CD14-positive monocyte (primary cell): ENCODE results near the gene MIDN. TPM values are rescaled to one million over a fixed set of nuclear protein-coding genes. Genes with fewer than 3 reads are reported as not detected.
A peak's percentile ranks its signal among the peaks of the same experiment; 100 is the strongest.

Experiments used
- DNase-seq, 3 donors: peaks; one replicate each; pipeline ENCODE4 v3.0.0-alpha.2; 2011 to 2022
- H2AFZ ChIP-seq: 2 replicates; pipeline ENCODE4 v1.6.0; 2012; ENCODE audit warnings: mild to moderate bottlenecking, low read depth, low read length, inconsistent platforms; ENCODE audit not compliant: insufficient read depth, poor library complexity, severe bottlenecking
- H3K27ac ChIP-seq, 2 donors: 1 replicate in 1 of 2; 2 replicates in 1 of 2; pipeline ENCODE4 v1.5.1; 2012 to 2013; ENCODE audit warnings: low read length in 2 of 2, control low read depth in 1 of 2, inconsistent platforms in 1 of 2, low read depth in 1 of 2, mild to moderate bottlenecking in 1 of 2
- H3K27me3 ChIP-seq, 2 donors: one replicate each; pipeline versions ENCODE4 v1.6.0 to v1.6.1; 2011 to 2013; ENCODE audit warnings: low read length in 2 of 2; ENCODE audit not compliant: control insufficient read depth in 2 of 2, insufficient read depth in 2 of 2
- H3K36me3 ChIP-seq, 2 donors: replicated peaks in 1 of 2; 1 replicate in 1 of 2; 2 replicates in 1 of 2; pipeline versions ENCODE4 v1.5.1 to v1.6.1; 2012 to 2013; ENCODE audit warnings: low read length in 2 of 2, control low read depth in 1 of 2, inconsistent platforms in 1 of 2, mild to moderate bottlenecking in 1 of 2; ENCODE audit not compliant: insufficient read depth in 2 of 2, control insufficient read depth in 1 of 2
- H3K4me1 ChIP-seq, 2 donors: 1 replicate in 1 of 2; 2 replicates in 1 of 2; pipeline versions ENCODE4 v1.5.1 to v1.6.1; 2012 to 2013; ENCODE audit warnings: low read length in 2 of 2, control low read depth in 1 of 2, inconsistent platforms in 1 of 2, mild to moderate bottlenecking in 1 of 2, moderate library complexity in 1 of 2; ENCODE audit not compliant: insufficient read depth in 2 of 2, control insufficient read depth in 1 of 2
- H3K4me2 ChIP-seq: replicated peaks from 2 replicates; pipeline ENCODE3; 2012; ENCODE audit warnings: low read length, moderate library complexity, mild to moderate bottlenecking; ENCODE audit not compliant: poor library complexity, severe bottlenecking; ENCODE audit errors: extremely low read depth
- H3K4me3 ChIP-seq, 3 experiments: fragments of 200-600 bp in 1 of 3; sonication (generic) in 1 of 3; replicated peaks in 1 of 3; 1 replicate in 2 of 3; 2 replicates in 1 of 3; pipeline ENCODE4 v1.5.1; 2011 to 2013; ENCODE audit warnings: low read length in 3 of 3, mild to moderate bottlenecking in 3 of 3, control low read depth in 2 of 3, low read depth in 2 of 3, inconsistent platforms in 1 of 3, moderate library complexity in 1 of 3
- H3K79me2 ChIP-seq: 2 replicates; pipeline ENCODE4 v1.6.0; 2012; ENCODE audit warnings: mild to moderate bottlenecking, control low read depth, inconsistent platforms, low read length, moderate library complexity; ENCODE audit not compliant: insufficient read depth
- H3K9ac ChIP-seq: 2 replicates; pipeline ENCODE4 v1.6.0; 2017; ENCODE audit warnings: low read length, mild to moderate bottlenecking; ENCODE audit not compliant: insufficient read depth, poor library complexity, severe bottlenecking
- H3K9me3 ChIP-seq, 2 donors: replicated peaks in 1 of 2; 1 replicate in 1 of 2; 2 replicates in 1 of 2; pipeline versions ENCODE4 v1.5.1 to v1.6.1; 2012 to 2013; ENCODE audit warnings: low read length in 2 of 2, control low read depth in 1 of 2; ENCODE audit not compliant: control insufficient read depth in 1 of 2, insufficient read depth in 1 of 2
- H4K20me1 ChIP-seq: 2 replicates; pipeline ENCODE4 v1.6.0; 2012; ENCODE audit warnings: mild to moderate bottlenecking, low read length, control low read depth, moderate library complexity; ENCODE audit not compliant: insufficient read depth
- H3K27ac Mint-ChIP-seq, 7 donors: one replicate each; pipeline ENCODE4 v1.8.0; 2020; ENCODE audit warnings: mild to moderate bottlenecking in 7 of 7, mixed read lengths in 7 of 7, moderate library complexity in 6 of 7, inconsistent platforms in 2 of 7
- H3K27me3 Mint-ChIP-seq, 3 donors: one replicate each; pipeline ENCODE4 v1.8.0; 2021 to 2022; ENCODE audit warnings: low read depth in 3 of 3, mild to moderate bottlenecking in 3 of 3, mixed read lengths in 3 of 3, moderate library complexity in 3 of 3, inconsistent platforms in 1 of 3
- H3K36me3 Mint-ChIP-seq, 2 donors: one replicate each; pipeline ENCODE4 v1.8.0; 2020; ENCODE audit warnings: mixed read lengths in 2 of 2, inconsistent platforms in 1 of 2, mild to moderate bottlenecking in 1 of 2
- H3K4me1 Mint-ChIP-seq: one replicate; pipeline ENCODE4 v1.8.0; 2020; ENCODE audit warnings: mild to moderate bottlenecking, mixed read lengths
- H3K4me3 Mint-ChIP-seq, 2 donors: one replicate each; pipeline ENCODE4 v1.8.0; 2020; ENCODE audit warnings: mild to moderate bottlenecking in 2 of 2, mixed read lengths in 2 of 2, moderate library complexity in 1 of 2
- H3K9me3 Mint-ChIP-seq, 7 donors: one replicate each; pipeline ENCODE4 v1.8.0; 2020 to 2022; ENCODE audit warnings: mixed read lengths in 7 of 7, mild to moderate bottlenecking in 6 of 7, moderate library complexity in 6 of 7, inconsistent platforms in 2 of 7
- WGBS: methylation state at CpG from one replicate; pipeline ENCODE4 v1.1.5; 2013; ENCODE audit warnings: missing lambda C conversion rate; ENCODE audit not compliant: insufficient coverage; 5-methylcytosine and 5-hydroxymethylcytosine counted together
- intact Hi-C, 2 donors: fragments of 100-400 bp; cut with micrococcal nuclease; formaldehyde crosslinking; loops; one replicate each; pipeline versions ENCODE4 v1.15.0 to v1.15.1; 2023
- polyA plus RNA-seq, 3 donors: library from polyadenylated mRNA; depleted of rRNA in 1 of 3; unstranded in 2 of 3; stranded (reverse) in 1 of 3; fragments of 300-500 nt in 2 of 3; fragments of >200 nt in 1 of 3; fragmentation: Illumina TruSeq in 2 of 3; gene quantifications; 1 replicate in 2 of 3; 2 replicates in 1 of 3; pipeline ENCODE4 v1.2.3, GENCODE V29; 2012 to 2021
- TF ChIP-seq, protein P1 (sequence below): fragments of 200-600 bp; IDR thresholded peaks from one replicate; pipeline ENCODE4 v1.8.0; 2022; ENCODE audit warnings: antibody characterized with exemption, mild to moderate bottlenecking

MIDN gene
- polyA plus RNA-seq, 3 donors = 5.6 to 301 (median 11.0) TPM

DNA sequence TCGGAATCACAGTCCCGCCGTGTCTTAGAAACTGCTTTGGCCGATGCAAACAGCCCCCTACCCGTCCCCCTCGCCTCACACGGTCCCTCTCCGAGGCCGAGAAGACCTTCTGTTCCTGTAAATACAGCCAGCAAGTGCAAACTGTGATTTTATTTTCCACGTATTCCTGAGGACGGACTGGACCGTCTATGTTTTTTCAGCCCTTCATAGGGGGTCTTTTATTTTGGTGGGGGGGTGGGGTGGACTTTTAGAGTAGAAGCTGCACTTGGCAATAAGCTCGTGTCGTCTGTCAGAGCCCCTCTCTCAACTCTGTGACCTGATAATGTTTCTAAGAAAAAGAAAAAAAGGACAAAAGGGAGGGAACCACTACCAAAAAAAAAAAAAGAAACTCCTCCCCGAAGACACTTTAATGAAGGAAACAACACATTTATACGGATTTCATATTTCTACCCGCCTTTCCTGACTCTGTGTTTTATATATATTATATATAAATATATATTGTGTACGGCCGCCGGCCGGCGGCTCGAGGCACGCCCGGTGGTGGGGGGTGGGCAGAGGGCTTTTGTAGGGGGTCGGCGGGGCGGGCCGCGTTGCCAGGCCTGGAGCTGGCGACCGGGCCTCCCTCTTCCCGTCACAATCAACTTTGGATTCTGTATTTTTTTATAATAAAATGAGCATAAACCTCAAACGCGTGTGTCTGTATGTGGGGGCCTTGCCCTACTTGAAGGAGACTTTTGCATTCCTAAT lies 52.5 kb downstream of the MIDN start:
- Histone ChIP-seq H4K20me1 (no peaks in the 10 kb centered on the region), H3K27ac (no peak overlapping the region), H3K4me2 (no peak overlapping the region), H3K9ac (no peak overlapping the region), H2AFZ (no peak overlapping the region), H3K4me1 (no peaks in the 10 kb centered on the region), H3K9me3 (no peaks in the 10 kb centered on the region), H3K4me3 (no peak overlapping the region), H3K36me3 (no peaks in the 10 kb centered on the region), H3K27me3 (no peaks in the 10 kb centered on the region), H3K79me2 (no peaks in the 10 kb centered on the region)
- DNase-seq = no peak
- no peaks in the 10 kb centered on the region for H3K36me3 Mint-ChIP-seq
- no peak overlapping the region for H3K27ac Mint-ChIP-seq
- H3K4me1 Mint-ChIP-seq = no peaks in the 10 kb centered on the region
- peaks cover 4 to 10% (median 7%) of the 10 kb centered on the region in 3 donors for H3K27me3 Mint-ChIP-seq
- H3K4me3 Mint-ChIP-seq = no peak overlapping the region
- WGBS = 77% methylated on average over 9 of the region's 35 CpGs
- TF ChIP-seq, protein P1, sequence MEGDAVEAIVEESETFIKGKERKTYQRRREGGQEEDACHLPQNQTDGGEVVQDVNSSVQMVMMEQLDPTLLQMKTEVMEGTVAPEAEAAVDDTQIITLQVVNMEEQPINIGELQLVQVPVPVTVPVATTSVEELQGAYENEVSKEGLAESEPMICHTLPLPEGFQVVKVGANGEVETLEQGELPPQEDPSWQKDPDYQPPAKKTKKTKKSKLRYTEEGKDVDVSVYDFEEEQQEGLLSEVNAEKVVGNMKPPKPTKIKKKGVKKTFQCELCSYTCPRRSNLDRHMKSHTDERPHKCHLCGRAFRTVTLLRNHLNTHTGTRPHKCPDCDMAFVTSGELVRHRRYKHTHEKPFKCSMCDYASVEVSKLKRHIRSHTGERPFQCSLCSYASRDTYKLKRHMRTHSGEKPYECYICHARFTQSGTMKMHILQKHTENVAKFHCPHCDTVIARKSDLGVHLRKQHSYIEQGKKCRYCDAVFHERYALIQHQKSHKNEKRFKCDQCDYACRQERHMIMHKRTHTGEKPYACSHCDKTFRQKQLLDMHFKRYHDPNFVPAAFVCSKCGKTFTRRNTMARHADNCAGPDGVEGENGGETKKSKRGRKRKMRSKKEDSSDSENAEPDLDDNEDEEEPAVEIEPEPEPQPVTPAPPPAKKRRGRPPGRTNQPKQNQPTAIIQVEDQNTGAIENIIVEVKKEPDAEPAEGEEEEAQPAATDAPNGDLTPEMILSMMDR = no peak
- intact Hi-C loops = no loop called here
- peaks cover 0 to 2% (median 0%) of the 10 kb centered on the region in 7 donors for H3K9me3 Mint-ChIP-seq

DNA sequence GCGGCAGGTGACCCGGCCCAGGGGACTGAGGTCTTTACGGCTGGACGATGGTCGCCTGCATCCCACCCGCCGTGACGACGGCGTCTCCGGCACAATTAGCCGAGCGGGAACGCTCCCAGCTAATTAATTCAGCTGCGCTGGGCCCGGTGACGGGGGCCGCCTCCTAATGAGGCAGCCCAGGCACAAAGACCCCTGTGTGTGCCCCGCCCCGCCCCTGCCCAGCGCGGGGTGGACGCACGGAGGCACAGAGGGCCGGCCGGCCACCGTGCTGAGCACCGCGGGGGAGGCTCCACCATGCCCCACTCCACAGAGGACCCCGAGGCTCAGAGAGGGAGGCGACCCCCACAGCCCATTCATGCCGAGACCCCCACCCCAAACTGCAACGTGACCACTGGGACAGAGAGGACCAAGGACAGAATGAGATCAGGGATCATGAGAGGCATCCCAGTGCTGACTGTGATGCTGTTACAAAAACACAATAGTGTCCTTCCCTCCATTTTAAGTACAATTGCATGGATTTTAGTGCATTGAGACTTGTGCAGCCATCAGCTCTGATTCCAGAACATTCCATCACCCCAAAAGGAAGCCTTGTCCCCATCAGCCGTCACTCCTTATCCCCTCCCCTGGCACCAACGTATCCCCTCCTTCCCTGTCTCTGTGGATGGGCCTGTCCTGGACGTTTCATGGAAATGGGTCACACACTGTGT lies 54.3 kb downstream of the MIDN start:
- H4K20me1 ChIP-seq = no peaks in the 10 kb centered on the region
- no peaks in the 10 kb centered on the region for H3K27me3 ChIP-seq
- no peak overlapping the region for H3K4me2 ChIP-seq
- H3K79me2 ChIP-seq = no peaks in the 10 kb centered on the region
- no peaks in the 10 kb centered on the region for H3K4me1 ChIP-seq
- Mint-ChIP-seq H3K36me3 (no peaks in the 10 kb centered on the region), H3K27ac (peak overlapping the region in 1 of 7 donors; percentile 22), H3K4me1 (no peaks in the 10 kb centered on the region), H3K27me3 (peaks cover 2 to 3% (median 2%) of the 10 kb centered on the region in 3 donors), H3K9me3 (peaks cover 0 to 2% (median 0%) of the 10 kb centered on the region in 7 donors), H3K4me3 (no peak overlapping the region)
- no peak overlapping the region for H3K9ac ChIP-seq
- H3K9me3 ChIP-seq = no peaks in the 10 kb centered on the region
- H3K36me3 ChIP-seq = no peaks in the 10 kb centered on the region
- no peak overlapping the region for H3K4me3 ChIP-seq
- no peak overlapping the region for H2AFZ ChIP-seq
- no peak for DNase-seq
- TF ChIP-seq, protein P1 = no peak
- H3K27ac ChIP-seq = no peak overlapping the region
- intact Hi-C loops = no loop called here
- 87% methylated on average over 25 of the region's 36 CpGs for WGBS
